Measurements from ENCODE around the gene ZNF436.

DNA sequence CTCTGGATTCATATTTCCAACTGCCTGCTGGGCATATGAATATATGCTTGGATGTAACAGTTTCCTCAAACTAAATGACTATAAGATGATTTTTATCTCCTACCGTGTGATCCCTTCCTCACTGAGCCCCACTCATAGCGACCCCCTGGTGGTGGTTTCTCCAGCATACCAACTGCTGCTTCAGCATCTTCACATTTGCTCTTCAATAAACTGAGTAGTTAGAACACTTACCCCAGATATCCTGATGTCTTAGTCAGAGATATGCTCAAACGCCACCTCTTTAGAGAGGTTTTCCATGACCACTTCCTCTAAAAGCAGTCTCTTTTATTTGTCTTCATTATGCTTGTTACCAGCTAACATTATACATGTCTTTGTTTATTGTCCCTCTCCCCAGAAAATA lies 15.4 kb downstream of the ZNF436 start:
- TF ChIP-seq, protein P1, sequence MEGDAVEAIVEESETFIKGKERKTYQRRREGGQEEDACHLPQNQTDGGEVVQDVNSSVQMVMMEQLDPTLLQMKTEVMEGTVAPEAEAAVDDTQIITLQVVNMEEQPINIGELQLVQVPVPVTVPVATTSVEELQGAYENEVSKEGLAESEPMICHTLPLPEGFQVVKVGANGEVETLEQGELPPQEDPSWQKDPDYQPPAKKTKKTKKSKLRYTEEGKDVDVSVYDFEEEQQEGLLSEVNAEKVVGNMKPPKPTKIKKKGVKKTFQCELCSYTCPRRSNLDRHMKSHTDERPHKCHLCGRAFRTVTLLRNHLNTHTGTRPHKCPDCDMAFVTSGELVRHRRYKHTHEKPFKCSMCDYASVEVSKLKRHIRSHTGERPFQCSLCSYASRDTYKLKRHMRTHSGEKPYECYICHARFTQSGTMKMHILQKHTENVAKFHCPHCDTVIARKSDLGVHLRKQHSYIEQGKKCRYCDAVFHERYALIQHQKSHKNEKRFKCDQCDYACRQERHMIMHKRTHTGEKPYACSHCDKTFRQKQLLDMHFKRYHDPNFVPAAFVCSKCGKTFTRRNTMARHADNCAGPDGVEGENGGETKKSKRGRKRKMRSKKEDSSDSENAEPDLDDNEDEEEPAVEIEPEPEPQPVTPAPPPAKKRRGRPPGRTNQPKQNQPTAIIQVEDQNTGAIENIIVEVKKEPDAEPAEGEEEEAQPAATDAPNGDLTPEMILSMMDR (optimal IDR thresholded peaks at IDR 0.05 in 1 of 3, IDR thresholded peaks at IDR 0.05 in 1 of 3, conservative IDR thresholded peaks at IDR 0.05 in 1 of 3; ENCODE audit: extremely low read depth in 1 of 3, insufficient read depth in 2 of 3, low read length in 3 of 3): no peak
- TF ChIP-seq EZH2 (IDR thresholded peaks at IDR 0.05; ENCODE audit: low read length): no peak
